Stomach smooth muscle (tissue), 2 donors: ENCODE data around the gene EIF2S2.

ENCODE experiments used
- H3K27ac ChIP-seq: one replicate; pipeline ENCODE4 v1.7.0; 2013; ENCODE audit warnings: mild to moderate bottlenecking, low read length, inconsistent platforms
- H3K27me3 ChIP-seq, 2 donors: one replicate each; pipeline ENCODE4 v1.7.0; 2013; ENCODE audit warnings: low read length in 2 of 2; ENCODE audit not compliant: insufficient read depth in 2 of 2, control insufficient read depth in 1 of 2
- H3K36me3 ChIP-seq, 2 donors: one replicate each; pipeline ENCODE4 v1.7.0; 2013; ENCODE audit warnings: low read length in 2 of 2; ENCODE audit not compliant: control insufficient read depth in 2 of 2, insufficient read depth in 2 of 2
- H3K4me1 ChIP-seq: one replicate; pipeline ENCODE4 v1.7.0; 2013; ENCODE audit warnings: low read length; ENCODE audit not compliant: control insufficient read depth, insufficient read depth
- H3K4me3 ChIP-seq, 2 donors: one replicate each; pipeline ENCODE4 v1.7.0; 2013; ENCODE audit warnings: low read length in 2 of 2
- H3K9ac ChIP-seq, 2 donors: one replicate each; pipeline ENCODE4 v1.7.0; 2013; ENCODE audit warnings: low read length in 2 of 2, mild to moderate bottlenecking in 1 of 2
- H3K9me3 ChIP-seq, 2 donors: one replicate each; pipeline ENCODE4 v1.7.0; 2013; ENCODE audit warnings: low read length in 2 of 2; ENCODE audit not compliant: control insufficient read depth in 2 of 2
- donor health status: healthy.
- donor health status: Pancreatic carcinoma.

Gene EIF2S2

GRCh38 chr20:34120213-34120612 is 8.2 kb upstream of the EIF2S2 start:
- no peak overlapping the region for H3K4me3 ChIP-seq
- no peaks in the 10 kb centered on the region for H3K4me1 ChIP-seq
- H3K9me3 ChIP-seq, result no peaks in the 10 kb centered on the region
- H3K27ac ChIP-seq, result no peak overlapping the region
- H3K9ac ChIP-seq, result no peak overlapping the region
- no peaks in the 10 kb centered on the region for H3K36me3 ChIP-seq
- no peaks in the 10 kb centered on the region for H3K27me3 ChIP-seq

GRCh38 chr20:34115232-34115631 is 3.2 kb upstream of the EIF2S2 start:
- H3K9me3 ChIP-seq, result no peaks in the 10 kb centered on the region
- H3K36me3 ChIP-seq, result no peaks in the 10 kb centered on the region
- no peak overlapping the region for H3K4me3 ChIP-seq
- no peaks in the 10 kb centered on the region for H3K27me3 ChIP-seq
- H3K27ac ChIP-seq, result no peak overlapping the region
- peaks cover 13% of the 10 kb centered on the region for H3K4me1 ChIP-seq
- H3K9ac ChIP-seq, result no peak overlapping the region

GRCh38 chr20:34114809-34115208 is 2.8 kb upstream of the EIF2S2 start:
- H3K36me3 ChIP-seq, result no peaks in the 10 kb centered on the region
- H3K4me1 ChIP-seq, result peaks cover 14% of the 10 kb centered on the region
- H3K27me3 ChIP-seq, result no peaks in the 10 kb centered on the region
- H3K4me3 ChIP-seq, result no peak overlapping the region
- H3K27ac ChIP-seq, result no peak overlapping the region
- no peaks in the 10 kb centered on the region for H3K9me3 ChIP-seq
- H3K9ac ChIP-seq, result no peak overlapping the region

GRCh38 chr20:34112600-34113101 is 608 bp upstream of the EIF2S2 start:
- H3K36me3 ChIP-seq, result peaks cover 3% of the 10 kb centered on the region in 2 donors
- H3K27ac ChIP-seq, result peak overlapping the region; percentile 91
- no peaks in the 10 kb centered on the region for H3K9me3 ChIP-seq
- peaks cover 17% of the 10 kb centered on the region for H3K4me1 ChIP-seq
- H3K9ac ChIP-seq, result peak overlapping the region; percentile 70 to 81
- no peaks in the 10 kb centered on the region for H3K27me3 ChIP-seq
- peak overlapping the region; percentile 76 to 95 for H3K4me3 ChIP-seq

GRCh38 chr20:34110745-34111641 is 1.1 kb downstream of the EIF2S2 start:
- Histone ChIP-seq H3K9me3 (no peaks in the 10 kb centered on the region), H3K36me3 (peaks cover 3% of the 10 kb centered on the region in 2 donors), H3K4me1 (peaks cover 17% of the 10 kb centered on the region), H3K27ac (peak overlapping the region; percentile 91), H3K4me3 (peak overlapping the region; percentile 76 to 95), H3K9ac (peak overlapping the region; percentile 95 to 97), H3K27me3 (no peaks in the 10 kb centered on the region)

GRCh38 chr20:34110025-34110744 is 1.9 kb downstream of the EIF2S2 start:
- H3K36me3 ChIP-seq, result peaks cover 4 to 5% of the 10 kb centered on the region in 2 donors
- peak overlapping the region; percentile 30 to 97 for H3K9ac ChIP-seq
- no peak overlapping the region for H3K27ac ChIP-seq
- H3K4me1 ChIP-seq, result peaks cover 17% of the 10 kb centered on the region
- no peaks in the 10 kb centered on the region for H3K27me3 ChIP-seq
- H3K9me3 ChIP-seq, result no peaks in the 10 kb centered on the region
- peak overlapping the region; percentile 76 to 95 for H3K4me3 ChIP-seq

GRCh38 chr20:34109442-34109841 is 2.6 kb downstream of the EIF2S2 start:
- Histone ChIP-seq H3K36me3 (peaks cover 10 to 11% of the 10 kb centered on the region in 2 donors), H3K27me3 (no peaks in the 10 kb centered on the region), H3K4me3 (no peak overlapping the region), H3K9ac (no peak overlapping the region), H3K4me1 (peaks cover 17% of the 10 kb centered on the region), H3K9me3 (no peaks in the 10 kb centered on the region), H3K27ac (no peak overlapping the region)

- Histone ChIP-seq H3K27me3 (no peaks in the 10 kb centered on the region), H3K4me3 (no peak overlapping the region), H3K4me1 (peaks cover 17% of the 10 kb centered on the region), H3K27ac (no peak overlapping the region), H3K9me3 (no peaks in the 10 kb centered on the region), H3K36me3 (peaks cover 15 to 18% of the 10 kb centered on the region in 2 donors), H3K9ac (no peak overlapping the region)
Observed at GRCh38 chr20:34108616-34109174, 3.3 kb downstream of the EIF2S2 start.

- Histone ChIP-seq H3K9me3 (no peaks in the 10 kb centered on the region), H3K9ac (no peak overlapping the region), H3K36me3 (peaks cover 27 to 32% of the 10 kb centered on the region in 2 donors), H3K4me1 (peaks cover 11% of the 10 kb centered on the region), H3K27ac (no peak overlapping the region), H3K27me3 (no peaks in the 10 kb centered on the region), H3K4me3 (no peak overlapping the region)
Observed at GRCh38 chr20:34105978-34106675, 5.9 kb downstream of the EIF2S2 start.

GRCh38 chr20:34104059-34104458 is 8.0 kb downstream of the EIF2S2 start:
- no peak overlapping the region for H3K9ac ChIP-seq
- no peaks in the 10 kb centered on the region for H3K4me1 ChIP-seq
- peaks cover 31 to 43% of the 10 kb centered on the region in 2 donors for H3K36me3 ChIP-seq
- no peak overlapping the region for H3K4me3 ChIP-seq
- no peaks in the 10 kb centered on the region for H3K9me3 ChIP-seq
- no peak overlapping the region for H3K27ac ChIP-seq
- no peaks in the 10 kb centered on the region for H3K27me3 ChIP-seq
